Superior temporal gyrus (tissue), 1 donor: ENCODE data around the gene SYNDIG1L.
"Not testable (repeated sequence)": the region's sequence is repeated elsewhere in the genome, so short reads cannot be mapped to it uniquely, and the experiment has no call there.

Source experiments
- DNase-seq: peaks from one replicate; pipeline ENCODE4 v3.0.0-alpha.2; 2016; ENCODE audit errors: extremely low spot score

SYNDIG1L gene

DNA sequence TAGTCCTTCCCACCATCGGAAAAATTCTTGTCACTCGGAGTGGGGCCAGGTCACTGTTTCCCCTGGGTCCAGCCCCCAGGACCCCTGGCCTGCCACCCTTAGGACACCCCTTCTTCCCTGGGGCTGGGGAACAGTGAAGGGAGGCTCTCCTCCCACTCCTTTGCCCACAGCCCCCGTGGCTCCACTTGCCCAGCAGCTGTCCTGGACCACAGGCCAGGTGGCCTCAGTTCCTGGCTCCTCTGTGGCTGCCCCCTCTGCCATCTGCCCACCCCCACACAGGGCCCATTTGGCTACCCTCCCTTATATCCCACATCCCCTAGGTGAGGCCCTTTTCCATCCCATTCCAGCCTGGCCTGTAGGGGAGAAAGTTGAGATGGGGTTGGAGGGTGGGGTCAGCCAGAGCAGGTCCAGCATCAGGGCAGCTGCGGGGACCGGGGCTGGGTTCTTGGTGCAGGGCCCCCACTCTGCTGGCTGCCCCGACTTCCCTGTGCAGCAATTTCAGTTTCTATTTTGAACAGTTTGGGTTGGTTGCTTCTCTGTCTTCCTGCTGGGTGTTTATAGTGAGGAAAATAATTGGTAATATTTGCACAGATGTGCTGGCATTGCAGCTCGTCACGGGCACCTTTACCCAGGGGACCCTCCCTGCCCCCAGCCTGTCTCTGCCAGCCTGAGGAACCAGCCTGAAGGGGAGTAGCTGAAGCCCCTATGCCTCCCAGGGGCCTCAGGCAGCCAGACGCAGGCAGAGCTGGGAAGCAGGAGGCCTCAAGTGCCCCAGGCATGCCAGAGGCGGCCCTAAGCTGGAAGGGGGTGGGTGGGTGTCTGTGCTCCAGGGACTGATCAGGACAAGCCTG lies 23.4 kb downstream of the SYNDIG1L start:
- no peak for DNase-seq

DNA sequence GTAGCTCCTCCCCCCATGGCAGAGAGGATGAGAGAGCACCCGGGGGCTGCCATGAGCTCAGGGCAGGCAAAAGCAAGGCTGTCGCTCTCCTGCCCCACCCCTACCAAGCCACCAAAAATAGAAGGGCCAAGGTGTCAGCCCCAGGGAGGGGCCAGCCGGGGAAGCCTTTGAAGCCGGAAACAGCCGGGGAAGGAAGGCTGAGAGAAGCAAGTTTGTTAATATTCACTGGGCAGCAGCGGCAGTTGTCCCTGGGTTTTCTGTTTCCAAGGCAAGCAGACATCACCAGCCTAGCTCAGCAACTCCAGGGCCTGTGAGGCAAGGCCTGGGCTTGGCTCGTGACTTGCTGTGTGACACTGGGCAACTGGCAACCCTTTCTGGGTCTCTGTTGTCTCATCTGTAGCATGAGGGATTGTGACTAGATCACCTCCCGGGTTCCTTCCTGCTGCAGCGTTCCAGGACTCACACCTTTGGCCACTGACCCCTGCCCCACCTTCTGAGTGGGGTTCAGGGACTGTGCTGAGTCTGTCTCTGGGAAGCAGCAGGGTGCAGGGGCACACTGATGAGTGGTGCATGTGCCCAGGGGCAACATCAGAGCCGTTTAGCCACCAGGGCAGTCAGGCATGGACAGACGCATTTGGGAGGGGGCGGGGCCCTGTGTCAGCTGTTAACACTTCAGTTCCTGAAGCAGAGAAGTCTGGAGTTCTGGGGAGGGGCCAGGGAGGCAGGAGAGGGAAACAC lies 24.3 kb downstream of the SYNDIG1L start:
- DNase-seq: no peak

DNA sequence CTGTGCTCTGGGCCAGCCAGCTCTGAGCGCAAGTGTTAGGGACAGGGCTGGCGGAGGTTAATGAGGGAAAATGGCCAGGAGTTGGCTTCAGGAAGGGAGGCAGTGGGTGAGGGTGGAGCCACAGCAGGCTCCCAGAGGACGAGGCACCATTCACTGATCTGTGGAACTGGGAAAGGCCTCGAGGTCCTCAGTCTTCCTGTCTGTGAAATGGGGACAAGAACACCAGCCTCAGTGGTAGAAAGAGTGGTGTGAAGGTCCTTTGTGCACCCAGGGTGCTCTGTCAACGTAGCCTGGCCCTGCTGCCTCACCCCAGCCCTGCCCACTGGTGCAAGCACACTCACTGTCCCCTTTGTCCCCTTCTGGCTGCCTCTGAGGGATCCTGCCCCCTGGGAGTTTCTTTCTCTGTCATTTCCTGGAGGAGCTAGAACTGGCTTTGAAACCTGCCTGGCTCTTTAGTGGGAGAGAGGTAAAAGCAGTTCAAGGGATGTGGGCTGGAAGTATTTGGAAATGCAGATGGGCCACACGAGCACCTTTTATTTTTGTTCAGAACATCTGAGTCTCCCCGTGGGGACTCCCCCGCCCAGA lies 25.0 kb downstream of the SYNDIG1L start:
- no peak for DNase-seq

DNA sequence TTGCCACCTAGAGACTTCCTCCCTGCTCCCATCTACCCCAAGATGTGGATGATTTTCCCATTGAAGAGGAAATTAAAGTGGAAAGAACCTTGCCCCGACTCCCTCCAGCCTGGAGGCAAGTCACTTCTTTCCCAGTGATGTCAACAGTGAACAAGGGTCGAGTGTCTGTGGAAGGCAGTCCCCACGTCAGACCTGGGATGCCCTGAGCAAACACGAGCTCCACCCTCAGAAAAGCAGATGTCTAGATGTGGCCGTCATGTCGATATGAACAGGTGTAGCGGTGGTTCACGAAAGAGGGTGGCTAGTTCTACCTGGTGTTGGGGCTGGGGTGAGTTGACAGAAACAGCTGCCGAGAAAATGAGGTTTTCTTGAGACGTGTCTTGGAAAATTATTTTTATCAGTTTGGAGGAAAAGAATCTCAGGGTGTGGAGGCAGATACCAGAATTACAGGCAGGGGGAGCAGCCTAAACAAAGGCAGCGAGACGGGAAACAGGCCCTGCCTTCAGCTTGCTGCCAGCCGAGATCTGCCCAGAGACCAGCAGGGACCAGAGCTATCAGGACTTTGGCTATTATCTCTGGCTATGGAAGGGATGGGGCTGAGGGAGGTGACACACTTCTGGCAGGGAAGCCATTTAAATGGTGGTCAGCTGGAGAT lies 25.9 kb downstream of the SYNDIG1L start:
- no peak for DNase-seq

DNA sequence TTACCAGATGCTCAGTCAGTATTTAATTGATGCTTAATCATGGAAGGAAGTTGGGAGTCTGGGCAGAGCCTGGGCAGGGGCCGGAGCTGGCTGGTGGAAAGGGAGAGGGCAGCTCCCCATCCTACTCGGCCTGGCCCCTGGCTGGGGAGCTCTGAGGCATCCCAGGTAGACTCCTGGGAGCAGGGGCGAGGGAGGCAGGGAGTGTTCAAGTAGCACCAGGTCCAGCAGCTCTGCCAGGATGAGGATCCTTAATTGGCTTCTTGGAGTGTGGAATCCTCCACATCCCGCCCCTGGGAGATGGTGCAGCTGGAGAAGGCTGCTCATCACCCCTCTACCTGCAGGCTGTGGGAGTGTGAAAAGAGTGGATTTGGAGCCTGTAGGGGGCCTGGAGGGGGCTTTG lies 30.9 kb downstream of the SYNDIG1L start:
- DNase-seq: no peak

DNA sequence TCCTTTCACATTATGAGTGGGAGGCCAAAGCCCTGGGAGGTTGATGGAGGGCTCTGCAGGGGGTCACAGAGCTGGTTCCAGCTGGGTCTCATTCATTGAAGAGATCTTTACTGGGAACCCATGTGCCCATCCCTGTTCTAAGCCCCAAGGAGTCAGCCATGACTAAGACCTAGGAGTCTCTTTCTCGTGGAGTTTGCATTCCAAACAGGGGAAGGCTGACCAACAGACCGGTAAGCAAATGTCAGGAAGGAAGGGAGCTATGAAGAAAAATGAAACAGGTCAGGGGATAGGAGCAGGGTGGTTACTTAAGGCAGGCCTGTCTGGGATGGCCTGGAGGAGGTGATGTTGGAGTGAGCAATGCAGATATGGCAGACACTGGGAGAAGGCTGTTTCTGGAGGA lies 31.5 kb downstream of the SYNDIG1L start:
- DNase-seq: no peak

DNA sequence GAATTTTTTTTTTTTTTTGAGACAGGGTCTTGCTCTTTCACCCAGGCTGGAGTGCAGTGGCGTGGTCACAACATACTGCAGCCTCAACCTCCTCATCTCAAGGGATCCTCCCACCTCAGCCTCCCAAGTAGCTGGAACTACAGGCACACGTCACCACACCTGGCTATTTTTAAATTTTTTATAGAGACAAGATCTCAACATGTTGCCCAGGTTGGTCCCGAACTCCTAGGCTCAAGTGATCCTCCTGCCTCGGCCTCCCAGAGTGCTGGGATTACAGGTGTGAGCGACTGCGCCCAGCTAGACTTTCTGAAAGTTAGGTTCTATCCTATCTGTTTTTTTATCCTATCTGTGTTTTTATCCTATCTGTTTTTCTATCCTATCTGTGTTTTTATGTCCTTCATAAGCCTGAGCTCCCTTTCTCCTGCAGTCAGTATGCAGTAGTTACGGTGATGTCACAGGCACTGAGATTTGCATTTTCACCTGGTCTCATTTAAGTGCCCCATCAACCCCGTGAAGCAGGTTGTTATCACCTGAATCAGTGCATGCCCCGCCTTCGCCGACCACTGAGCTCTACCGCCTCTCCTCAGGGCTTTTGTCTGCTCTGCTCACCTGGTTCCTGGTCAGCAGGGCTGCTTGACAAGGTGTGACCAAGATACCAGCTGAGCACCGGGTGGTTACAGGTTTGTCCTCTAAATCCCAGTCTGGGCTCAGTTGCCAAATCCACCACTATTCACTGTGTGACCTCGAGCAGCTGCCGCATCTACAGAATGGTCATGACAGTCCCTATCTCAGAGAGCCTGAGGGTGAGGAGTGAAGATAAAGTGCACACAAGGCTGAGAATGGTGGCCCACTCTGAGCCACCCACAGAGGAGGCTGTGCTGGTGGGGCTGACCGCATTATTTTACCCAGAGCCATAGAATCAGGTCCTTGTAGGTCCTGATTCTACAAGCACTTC lies 33.1 kb downstream of the SYNDIG1L start:
- no peak for DNase-seq

DNA sequence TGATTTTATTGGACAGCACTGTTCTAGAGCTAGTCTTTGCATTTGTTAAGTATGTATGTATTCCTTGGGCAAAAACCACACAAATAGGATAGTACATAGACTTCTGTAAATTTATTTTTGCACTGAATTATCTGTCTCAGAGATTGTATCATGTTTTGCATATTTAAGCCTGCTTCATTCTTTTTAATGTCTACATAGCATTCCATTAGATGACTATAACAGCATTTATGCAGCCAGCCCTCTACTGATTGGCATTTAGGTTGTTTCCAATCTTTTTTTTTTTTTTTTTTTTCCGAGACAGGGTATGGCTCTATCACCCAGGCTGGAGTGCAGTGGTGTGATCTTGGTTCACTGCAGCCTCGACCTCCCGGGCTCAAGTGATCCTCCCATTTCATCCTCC lies 34.5 kb downstream of the SYNDIG1L start:
- DNase-seq: no peak

DNA sequence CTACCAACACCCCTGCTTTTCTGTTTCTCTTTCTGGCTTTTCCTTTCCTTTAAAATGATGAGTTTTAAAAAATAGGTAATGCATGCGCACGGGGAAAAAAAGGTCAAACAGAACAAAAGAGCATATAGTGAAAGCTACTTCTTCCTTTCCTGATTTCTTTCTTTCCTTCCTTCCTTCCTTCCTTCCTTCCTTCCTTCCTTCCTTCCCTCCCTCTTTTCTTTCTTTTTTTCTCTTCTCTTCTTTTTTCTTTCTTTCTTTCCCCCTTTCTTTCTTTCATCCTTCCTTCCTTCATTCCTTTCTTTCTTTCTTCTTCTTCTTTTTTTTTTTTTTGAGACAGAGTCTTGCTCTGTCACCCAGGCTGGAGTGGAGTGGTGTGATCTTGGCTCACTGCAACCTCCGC lies 35.5 kb downstream of the SYNDIG1L start:
- DNase-seq: not testable (repeated sequence)

DNA sequence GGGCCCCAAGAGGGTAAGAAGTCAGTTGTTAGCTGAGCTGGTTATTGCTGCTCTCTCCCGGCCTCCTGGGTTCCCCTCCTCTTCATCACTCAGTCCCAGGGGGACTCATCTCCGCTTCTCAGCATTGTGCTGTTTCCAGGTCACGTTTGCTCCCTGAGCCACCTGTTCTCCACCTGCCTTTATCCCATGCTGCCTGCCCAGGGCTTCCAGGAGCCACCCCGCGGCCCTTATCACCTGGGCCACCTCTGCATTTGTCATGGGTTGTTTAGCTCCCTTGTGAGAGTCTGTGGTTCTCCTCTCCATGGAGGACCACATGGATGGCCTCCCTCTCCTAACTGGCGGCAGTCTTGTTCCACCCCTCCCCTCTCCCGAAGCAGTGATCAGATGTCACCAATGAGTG lies 36.0 kb downstream of the SYNDIG1L start:
- no peak for DNase-seq

DNA sequence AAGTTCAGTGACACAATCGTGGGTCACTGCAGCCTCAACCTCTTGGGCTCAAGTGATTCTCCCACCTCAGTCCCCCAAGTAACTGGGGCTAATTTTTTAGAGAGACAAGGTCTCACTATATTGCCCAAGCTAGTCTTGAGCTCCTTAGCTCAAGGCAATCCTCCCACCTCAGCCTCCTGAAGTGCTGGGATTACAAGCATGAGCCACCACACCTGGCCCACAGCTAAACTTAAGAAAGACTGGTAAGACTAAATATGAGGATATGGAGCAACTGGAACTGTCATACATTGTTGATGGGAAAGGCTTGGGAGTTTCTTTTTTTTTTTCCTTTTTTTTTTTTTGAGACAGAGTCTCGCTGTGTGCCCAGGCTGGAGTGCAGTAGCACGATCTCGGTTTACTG lies 43.8 kb downstream of the SYNDIG1L start:
- no peak for DNase-seq

DNA sequence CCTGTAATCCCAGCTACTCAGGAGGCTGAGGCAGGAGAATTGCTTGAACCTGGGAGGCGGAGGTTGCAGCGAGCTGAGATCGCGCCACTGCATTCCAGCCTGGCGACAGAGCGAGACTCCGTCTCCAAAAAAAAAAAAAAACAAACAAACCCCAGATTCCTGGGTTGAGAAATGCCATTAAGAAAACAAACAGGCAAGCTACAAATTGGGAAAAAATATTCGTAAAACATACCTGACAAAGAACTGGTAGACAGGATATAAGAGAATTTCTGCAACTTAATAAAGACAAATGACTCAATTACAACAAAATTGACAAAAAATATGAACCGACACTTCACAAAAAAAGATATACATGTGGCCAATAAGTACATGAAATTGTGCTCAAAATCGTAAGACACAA lies 44.4 kb downstream of the SYNDIG1L start:
- not testable (repeated sequence) for DNase-seq

DNA sequence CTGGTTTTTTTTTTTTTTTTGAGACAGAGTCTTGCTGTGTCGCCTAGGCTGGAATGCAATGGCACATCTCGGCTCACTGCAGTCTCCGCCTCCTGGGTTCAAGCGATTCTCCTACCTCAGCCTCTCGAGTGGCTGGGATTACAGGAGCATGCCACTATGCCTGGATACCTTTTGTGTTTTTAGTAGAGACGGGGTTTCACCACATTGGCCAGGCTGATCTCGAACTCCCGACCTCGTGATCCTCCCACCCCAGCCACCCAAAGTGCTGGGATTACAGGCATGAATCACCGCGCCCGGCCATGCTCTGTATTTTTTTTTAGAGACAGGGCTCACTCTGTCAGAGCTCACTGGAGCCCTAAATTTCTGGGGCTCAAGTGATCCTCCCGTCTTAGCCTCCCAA lies 45.2 kb downstream of the SYNDIG1L start:
- no peak for DNase-seq

DNA sequence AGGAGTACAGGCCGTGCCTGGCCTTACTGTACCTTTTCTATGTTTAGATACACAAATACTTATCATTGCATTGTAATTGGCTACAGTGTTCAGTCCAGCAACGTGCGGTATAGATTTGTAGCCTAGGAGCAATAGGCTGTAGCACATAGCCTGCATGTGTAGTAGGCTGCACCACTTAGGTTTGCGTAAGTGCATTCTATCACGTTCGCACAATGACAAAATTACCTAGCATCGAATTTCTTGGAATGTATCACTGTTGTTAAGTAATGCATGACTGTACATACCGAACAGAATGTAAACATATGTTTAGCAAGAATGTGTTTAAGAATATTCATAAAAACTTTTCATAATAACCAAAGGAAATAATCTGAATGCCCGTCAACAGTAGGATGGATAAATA lies 45.8 kb downstream of the SYNDIG1L start:
- no peak for DNase-seq

DNA sequence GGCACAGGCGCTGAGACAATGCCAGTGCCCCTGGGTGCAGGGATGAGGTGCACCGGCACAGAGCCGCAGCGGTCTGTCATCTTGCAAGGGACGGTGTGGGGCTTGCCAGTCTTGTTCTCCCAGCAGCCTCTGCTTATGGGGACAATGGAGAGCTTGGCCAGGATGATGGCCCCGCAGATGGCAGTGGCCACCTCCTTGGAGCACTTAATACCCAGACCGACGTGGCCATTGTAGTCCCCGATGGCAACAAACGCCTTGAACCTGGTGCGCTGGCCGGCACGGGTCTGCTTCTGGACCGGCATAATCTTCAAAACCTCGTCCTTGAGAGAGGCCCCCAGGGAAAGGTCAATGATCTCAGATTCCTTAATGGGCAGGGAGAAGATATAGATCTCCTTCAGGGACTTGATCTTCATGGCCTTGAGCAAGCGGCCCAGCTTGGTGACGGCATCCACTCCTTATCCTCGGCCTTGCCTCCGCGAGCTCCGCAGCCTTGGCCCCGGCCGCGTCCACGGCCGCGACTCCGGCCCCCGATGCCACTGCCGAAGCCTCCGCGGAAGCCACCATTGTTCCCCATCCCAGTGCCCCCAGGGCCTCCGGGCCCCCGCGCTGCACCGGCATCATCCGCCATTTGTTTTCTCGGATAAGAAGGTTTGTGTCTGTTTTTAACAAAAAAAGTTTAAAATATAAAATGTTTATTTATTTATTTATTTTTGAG lies 47.9 kb downstream of the SYNDIG1L start:
- no peak for DNase-seq

DNA sequence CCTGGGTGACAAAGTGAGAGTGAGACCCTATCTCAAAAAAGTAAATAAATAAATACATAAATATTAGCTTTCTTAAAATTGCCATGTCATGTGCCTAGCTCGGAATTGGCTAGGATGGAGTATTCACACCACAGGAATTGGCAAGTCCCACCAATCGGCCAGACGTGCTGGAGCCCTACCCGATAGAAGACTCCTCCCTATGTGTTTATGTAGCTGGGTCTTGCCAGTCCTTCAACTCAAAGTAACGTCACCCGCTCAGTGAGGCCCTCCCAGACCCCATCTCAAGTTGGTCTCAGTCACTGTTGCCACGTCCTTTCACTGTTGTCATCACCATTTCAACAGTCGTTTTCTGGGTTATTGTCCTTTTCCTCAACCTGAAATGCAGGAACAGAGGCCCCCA lies 57.6 kb downstream of the SYNDIG1L start:
- no peak for DNase-seq

DNA sequence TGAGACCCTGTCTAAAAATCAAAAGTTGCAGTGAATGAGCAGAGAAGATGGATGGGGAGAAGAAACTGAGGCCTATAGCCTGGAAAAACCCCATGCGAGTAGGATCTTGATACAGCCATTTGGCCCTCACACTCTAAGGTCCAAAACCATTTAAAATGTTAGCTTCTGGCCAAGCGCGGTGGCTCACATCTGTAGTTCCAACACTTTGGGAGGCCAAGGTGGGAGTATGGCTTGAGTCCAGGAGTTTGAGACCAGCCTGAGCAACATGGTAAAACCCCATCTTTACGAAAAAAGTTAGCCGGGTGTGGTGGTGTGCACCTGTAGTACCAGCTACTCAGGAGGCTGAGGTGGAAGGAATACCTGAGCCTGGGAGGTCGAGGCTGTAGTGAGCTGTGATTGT lies 58.0 kb downstream of the SYNDIG1L start:
- DNase-seq: no peak

DNA sequence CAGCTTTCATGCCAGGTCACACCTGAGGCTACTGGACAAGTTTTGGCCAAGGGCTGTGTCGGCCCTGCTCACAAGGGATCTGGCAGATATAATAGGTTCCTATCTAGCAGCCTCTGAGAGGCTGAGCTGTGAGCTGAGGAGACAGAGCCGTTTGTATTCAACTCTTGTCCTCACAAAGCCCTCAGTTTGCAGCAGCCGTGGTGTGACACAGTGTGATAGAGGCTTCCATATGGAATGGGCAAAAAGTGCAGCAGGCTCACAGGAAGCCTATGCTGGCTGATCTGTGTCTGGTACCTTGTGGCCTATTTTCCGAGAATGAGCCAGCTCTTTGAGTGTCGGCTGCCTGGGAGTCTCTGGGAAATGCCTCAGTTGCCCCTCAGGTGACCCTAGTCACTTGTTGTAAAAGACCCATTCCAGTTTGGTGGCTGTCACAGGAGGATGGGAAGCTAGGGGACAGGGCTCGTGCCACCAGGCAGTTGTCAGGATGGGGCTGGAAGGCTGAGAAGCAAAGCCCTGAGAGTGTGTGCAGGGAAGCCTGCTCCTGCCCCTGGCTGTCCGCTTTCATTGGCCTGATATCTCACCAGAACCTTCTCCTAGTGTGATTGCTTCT lies 61.6 kb downstream of the SYNDIG1L start:
- peak; percentile 39 for DNase-seq

DNA sequence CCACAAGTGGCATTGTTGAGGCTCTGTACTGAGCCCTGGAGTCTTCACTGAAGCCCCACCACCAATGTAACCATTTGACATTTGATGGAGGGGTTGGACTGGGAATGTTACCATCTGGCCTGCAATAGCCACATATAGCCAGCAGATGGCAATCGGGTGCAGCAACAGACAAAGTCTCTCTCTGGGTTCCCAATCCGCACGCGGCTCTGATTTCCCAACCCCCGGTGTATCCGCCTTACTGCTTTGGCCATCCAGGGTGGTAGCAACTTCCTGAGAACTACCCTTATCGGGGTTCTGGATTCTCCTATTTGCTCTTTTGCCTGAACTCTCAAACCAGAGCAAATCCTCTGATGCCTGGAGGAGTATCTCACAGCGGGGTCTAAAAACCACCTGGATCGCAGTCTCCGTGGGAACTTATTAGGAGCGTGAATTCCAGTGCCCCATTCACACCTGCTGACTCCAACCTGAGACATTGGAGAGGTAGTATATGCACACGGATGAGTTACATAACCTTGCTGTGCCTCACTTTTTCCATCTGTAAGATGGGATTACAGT lies 63.6 kb downstream of the SYNDIG1L start:
- DNase-seq: peak; percentile 86

DNA sequence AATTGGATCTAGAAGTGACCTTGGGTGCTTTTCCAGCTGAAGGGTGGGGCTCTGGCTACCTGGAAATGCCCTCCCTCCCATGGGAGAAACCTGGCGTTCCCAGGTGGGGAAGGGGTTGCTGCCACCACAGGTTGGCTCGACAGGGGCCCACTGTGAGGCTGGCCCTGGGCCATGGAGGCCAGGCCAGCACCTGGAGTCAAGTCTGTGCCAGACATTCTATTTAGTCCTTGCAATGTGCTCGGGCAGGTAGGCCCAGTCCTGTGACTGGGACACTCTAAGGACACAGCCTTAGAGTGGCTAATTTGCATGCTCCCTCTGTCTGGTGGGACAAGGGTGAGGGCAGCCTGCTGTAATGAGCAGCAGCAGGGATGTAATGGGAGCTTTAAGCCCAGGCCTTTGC lies 65.8 kb downstream of the SYNDIG1L start:
- no peak for DNase-seq
